ENCODE data around the gene GTF2E1.
"Not testable (repeated sequence)": the region's sequence is repeated elsewhere in the genome, so short reads cannot be mapped to it uniquely, and the experiment has no call there.

The GTF2E1 gene

DNA sequence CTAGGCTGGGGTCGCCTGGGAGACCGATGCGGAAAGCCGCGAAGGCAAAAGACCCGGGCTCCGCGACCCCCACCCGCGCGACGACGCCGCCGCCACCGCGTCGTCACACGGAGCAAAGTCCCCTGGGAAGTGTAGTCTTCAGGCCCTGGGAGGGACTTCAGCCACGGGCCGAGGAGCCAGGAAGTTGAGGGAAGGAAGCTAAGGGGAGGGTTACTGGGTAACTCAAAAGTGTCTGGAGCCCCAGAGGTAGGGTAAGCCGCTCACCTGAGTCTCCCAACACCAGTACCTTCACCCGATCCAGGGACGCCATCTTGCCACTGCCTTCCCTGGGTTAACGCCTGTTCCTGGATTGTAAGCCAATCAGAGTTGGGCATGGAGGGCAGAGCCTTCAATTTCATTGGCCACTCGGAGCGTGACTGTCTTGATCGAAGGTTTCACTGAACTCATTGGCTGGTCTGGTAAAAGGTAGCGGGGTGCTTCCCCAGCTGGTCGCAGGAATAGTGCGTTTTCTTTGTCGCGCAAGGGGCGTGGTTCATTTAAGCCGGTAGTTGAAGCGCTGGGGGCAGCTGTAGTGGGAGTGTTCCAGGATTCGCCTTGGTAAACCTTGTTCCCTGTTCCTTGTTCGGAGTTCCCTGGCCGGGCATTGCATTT lies at the start of gene GTF2E1, which contains the start of gene RABL3:
GTF2E1 (plus strand) TSS at position 547 of the 651 bp plus-strand sequence. CDS start 7,809 bp downstream, outside the sequence.
RABL3 (minus strand) TSS at position 319 of the 651 bp plus-strand sequence; CDS start at position 310, 9 bp downstream.
- DNase-seq = peak; percentile 97

DNA sequence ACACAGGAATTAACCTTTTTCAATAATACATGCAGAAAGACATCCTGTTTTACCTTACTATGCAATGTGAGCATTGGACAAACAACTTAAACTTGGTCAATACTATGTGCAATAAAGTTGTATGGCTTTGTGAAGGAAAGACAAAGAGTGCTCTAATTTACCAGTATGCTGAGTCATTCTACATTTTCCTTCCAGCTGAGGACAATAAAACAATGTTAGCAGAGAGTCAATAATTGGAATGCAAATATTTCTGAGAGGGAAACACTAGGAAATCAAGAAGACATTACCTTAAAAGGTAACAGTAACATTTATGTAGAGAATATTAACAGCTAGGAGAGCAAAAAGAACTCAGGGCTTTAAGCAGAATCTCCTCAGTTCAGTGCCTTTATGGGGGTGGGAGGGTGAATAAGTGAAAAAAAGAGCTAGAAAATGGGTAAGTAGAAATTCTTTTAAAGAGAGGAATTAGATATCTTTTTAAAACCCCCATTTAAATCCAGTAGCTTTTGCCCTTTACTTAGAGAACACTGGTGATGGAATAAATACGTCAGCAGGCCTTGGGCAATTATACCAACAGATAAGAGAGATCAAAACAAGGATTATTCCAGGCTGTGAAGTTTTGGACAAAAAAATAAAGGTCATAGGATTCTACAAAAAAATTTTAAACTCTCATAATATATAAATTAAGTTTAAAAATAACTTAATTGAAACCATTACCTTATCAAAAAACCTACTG lies 48.9 kb upstream of the GTF2E1 start:
- no peak for DNase-seq

GRCh38 chr3:120699333-120699732 lies 43.2 kb upstream of the GTF2E1 start:
- DNase-seq = no peak

GRCh38 chr3:120705884-120706582 lies 36.5 kb upstream of the GTF2E1 start:
- DNase-seq = no peak

DNA sequence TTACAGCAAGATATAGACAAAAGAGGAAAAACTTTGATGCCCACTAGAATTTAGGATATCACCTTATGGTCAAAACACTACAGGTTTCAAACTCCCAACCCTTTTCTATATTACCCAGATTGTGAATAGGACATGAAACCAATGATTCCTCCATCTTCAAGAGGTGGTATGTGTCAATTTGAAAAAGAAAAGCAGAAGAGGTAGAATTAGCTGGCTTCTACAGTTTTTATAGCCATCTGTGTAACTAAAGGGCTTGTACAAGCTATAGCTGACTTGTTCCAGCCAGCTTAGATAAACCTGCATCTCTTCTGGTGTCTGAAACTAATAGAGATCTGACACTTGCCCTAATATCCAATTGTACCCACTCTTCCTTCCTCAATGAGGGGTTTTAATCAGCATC lies 35.6 kb upstream of the GTF2E1 start:
- DNase-seq = no peak

DNA sequence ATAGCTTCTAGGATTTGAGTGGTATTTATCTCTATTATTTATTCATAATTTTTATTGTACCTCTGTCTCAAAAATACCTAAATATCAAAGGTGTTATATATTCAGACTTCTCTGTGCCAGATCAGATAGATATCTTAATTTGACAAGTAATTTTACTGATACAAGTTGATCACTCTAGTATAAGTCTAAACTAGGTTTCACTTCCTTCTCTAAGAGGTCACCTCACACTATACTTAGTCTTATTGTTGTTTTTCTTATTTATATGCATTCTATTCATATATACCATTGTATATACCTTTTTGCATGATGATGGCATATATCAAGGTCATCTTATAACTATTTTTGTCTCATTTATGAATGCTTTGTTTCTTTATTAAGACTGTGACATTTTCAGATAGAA lies 34.1 kb upstream of the GTF2E1 start:
- DNase-seq = no peak

GRCh38 chr3:120710369-120710768 lies 32.2 kb upstream of the GTF2E1 start:
- no peak for DNase-seq

DNA sequence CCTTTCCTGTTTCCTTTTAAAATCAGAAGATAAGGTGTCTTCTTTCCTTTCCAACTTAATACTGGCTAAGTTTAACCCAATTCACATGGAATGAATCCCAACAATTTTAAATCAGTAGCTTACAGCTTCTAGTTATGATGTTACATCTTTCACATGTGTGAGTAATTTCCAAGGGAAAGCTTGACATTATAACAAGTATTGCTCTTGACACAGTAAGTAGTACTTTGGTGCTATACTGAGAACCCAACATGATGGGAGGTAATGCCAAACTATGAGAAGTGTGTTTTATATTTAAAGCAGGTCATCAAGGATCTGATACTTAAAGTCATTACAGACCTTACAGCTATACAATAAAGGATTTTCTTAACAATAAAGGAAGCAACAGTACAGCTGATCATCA lies 29.3 kb upstream of the GTF2E1 start:
- no peak for DNase-seq

DNA sequence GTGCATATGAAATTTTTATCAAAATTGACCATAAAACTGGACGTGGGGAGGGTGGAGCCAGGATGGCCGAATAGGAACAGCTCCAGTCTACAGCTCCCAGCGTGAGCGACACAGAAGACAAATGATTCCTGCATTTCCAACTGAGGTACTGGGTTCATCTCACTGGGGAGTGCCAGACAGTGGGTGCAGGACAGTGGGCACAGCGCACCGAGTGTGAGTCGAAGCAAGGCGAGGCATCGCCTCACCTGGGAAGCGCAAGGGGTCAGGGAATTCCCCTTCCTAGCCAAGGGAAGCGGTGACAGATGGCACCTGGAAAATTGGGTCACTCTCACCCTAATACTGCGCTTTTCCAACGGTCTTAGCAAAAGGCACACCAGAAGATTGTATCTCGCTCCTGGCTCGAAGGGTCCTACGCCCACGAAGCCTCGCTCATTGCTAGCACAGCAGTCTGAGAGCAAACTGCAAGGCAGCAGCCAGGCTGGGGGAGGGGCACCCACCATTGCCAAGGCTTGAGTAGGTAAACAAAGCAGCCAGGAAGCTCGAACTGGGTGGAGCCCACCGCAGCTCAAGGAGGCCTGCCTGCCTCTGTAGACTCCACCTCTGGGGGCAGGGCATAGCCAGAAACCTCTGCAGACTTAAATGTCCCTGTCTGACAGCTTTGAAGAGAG lies 23.2 kb upstream of the GTF2E1 start:
- peak; percentile 67 for DNase-seq

GRCh38 chr3:120726791-120727190 lies 15.8 kb upstream of the GTF2E1 start:
- DNase-seq = no peak

- DNase-seq = no peak
These were observed 11.7 kb upstream of the GTF2E1 start for GRCh38 chr3:120730576-120731542.

DNA sequence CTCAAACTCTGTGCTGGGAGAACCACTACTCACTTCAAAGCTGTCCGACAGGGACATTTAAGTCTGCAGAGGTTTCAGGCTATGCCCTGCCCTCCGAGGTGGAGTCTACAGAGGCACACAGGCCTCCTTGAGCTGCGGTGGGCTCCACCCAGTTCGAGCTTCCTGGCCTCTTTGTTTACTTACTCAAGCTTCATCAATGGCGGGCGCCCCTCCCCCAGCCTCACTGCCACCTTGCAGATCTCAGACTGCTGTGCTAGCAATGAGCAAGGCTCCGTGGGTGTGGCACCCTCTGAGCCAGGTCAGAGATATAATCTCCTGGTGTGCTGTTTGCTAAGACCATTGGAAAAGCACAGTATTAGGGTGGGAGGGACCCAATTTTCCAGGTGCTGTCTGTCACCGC lies 4.5 kb upstream of the GTF2E1 start:
- not testable (repeated sequence) for DNase-seq

- DNase-seq = no peak
These were observed 1.2 kb upstream of the GTF2E1 start for GRCh38 chr3:120741320-120741719.

- no peak for DNase-seq
These were observed 727 bp upstream of the GTF2E1 start for GRCh38 chr3:120741837-120742197.

GRCh38 chr3:120742849-120743365 lies 363 bp downstream of the GTF2E1 start:
- no peak for DNase-seq

DNA sequence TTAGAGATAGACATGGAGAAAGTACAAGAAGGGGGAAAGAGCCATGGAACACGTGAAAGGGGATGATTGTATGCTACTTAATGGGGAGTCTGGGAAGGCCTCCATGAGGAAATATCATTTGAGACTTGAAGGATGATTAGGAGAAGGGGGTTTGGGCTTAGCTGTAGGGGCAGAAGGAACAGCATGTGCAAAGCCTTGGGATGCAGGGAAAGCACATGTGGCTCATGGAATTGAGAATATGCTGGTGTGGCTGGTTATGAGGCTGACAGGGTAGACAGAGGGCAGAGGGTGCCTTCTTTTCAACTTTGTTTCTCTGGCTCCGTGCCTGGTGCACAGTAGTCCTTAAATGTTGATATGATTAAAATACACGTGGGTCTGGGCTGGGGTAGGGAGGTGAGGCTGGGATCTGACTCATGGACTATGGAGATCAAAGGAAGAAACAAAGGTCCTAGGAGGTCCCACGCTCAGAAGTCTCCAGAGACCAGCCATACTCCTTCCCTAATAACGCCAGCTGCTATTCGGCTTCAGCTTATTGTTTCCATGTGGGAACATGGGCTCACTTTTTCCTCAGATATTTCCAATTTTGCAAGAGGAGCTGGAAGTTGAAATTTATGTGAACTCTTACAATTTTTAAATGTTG lies 1.1 kb downstream of the GTF2E1 start:
- DNase-seq = no peak

DNA sequence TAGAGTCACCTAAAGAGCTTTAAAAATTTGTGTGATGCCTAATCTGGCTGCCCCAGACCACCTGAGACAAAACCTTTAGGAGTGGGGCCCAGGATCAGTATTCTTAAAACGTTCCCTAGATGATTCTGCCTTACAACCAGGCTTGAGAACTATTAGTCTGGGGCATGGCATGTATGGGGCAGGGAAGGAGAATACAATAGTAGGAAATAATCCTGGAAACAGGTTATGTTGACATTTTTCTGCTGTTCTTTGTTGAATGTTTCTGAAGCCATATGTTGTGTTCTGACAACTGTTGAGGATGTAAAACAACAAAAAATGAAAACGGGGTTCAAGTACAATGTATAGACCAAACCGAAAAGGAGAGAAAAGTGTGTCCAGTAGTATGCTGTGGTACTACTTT lies 2.9 kb downstream of the GTF2E1 start:
- no peak for DNase-seq

DNA sequence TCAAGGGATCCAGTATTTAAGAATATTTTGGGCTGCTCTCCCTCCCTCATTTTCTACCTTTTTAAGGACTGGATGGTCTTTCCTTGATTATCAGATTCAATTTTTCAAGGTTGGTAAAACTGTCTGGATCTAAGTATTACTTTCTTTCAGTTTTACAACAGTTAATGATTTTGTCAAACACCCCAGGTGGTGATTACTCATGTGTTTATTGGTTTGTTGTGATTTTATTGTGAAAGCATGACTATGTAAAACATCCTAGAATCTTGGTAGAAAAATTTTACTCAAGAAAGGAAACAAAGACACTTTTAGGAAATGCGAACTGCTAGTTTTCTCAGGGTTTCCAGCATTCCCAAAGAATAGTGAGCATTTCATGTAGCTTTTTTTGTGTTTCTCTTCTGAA lies 7.3 kb downstream of the GTF2E1 start:
- no peak for DNase-seq

DNA sequence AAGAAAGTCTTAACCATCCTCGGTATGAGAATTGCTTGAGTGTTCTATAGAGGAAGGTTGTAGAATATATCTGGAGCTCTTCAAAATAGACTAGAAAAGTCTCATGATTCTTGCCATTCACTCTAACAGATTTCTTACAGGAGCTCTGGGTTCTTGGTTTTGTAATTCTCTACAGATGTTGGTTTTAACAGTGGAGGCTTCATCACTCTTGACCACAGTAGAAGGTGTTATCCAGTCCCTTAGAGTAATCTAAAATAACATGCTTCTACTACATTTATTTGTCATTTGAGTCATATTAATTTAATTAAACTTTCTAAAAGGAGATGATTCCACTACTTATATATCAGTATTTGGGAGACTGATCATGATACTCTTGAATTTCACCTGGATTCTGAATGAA lies 9.7 kb downstream of the GTF2E1 start:
- no peak for DNase-seq

GRCh38 chr3:120752865-120753264 lies 10.3 kb downstream of the GTF2E1 start:
- no peak for DNase-seq

GRCh38 chr3:120753810-120754209 lies 11.3 kb downstream of the GTF2E1 start:
- no peak for DNase-seq
